Epithelial cell of proximal tubule (primary cell): Measurements from ENCODE around the gene MARCHF6. TPM values are rescaled to one million over a fixed set of nuclear protein-coding genes. Genes with fewer than 3 reads are reported as not detected.
"Not testable (repeated sequence)": the region's sequence is repeated elsewhere in the genome, so short reads cannot be mapped to it uniquely, and the experiment has no call there.

ENCODE experiments used
- DNase-seq: peaks from one replicate; pipeline ENCODE4 v3.0.0-alpha.2; 2011; ENCODE audit warnings: low read depth
- H3K4me3 ChIP-seq: 2 replicates; pipeline ENCODE4 v1.5.1; 2011; ENCODE audit warnings: low read depth, mild to moderate bottlenecking, low read length
- total RNA-seq: library from RNA; depleted of rRNA; stranded (reverse); fragments of >200 nt; gene quantifications from 2 replicates; pipeline ENCODE4 v1.2.3, GENCODE V29; 2015
- TF ChIP-seq, protein P1 (sequence below): conservative IDR thresholded peaks from 2 replicates; pipeline ENCODE4 v1.5.1; 2012; ENCODE audit warnings: low read depth, mild to moderate bottlenecking, low read length

The MARCHF6 gene
- total RNA-seq, 1 donor from 2014 or later: 27.0 TPM

GRCh38 chr5:10374046-10375022 is 20.8 kb downstream of the MARCHF6 start:
- TF ChIP-seq, protein P1, sequence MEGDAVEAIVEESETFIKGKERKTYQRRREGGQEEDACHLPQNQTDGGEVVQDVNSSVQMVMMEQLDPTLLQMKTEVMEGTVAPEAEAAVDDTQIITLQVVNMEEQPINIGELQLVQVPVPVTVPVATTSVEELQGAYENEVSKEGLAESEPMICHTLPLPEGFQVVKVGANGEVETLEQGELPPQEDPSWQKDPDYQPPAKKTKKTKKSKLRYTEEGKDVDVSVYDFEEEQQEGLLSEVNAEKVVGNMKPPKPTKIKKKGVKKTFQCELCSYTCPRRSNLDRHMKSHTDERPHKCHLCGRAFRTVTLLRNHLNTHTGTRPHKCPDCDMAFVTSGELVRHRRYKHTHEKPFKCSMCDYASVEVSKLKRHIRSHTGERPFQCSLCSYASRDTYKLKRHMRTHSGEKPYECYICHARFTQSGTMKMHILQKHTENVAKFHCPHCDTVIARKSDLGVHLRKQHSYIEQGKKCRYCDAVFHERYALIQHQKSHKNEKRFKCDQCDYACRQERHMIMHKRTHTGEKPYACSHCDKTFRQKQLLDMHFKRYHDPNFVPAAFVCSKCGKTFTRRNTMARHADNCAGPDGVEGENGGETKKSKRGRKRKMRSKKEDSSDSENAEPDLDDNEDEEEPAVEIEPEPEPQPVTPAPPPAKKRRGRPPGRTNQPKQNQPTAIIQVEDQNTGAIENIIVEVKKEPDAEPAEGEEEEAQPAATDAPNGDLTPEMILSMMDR: no peak

GRCh38 chr5:10375146-10375545 is 21.7 kb downstream of the MARCHF6 start:
- not testable (repeated sequence) for H3K4me3 ChIP-seq, DNase-seq

More at GRCh38 chr5:10374046-10375022, 20.8 kb downstream of the MARCHF6 start:
- DNase-seq: no peak
- H3K4me3 ChIP-seq: no peak overlapping the region

GRCh38 chr5:10376544-10376943 is 23.0 kb downstream of the MARCHF6 start:
- DNase-seq: no peak
- H3K4me3 ChIP-seq: no peak overlapping the region
- TF ChIP-seq, protein P1: no peak

GRCh38 chr5:10377081-10377480 is 23.6 kb downstream of the MARCHF6 start:
- no peak overlapping the region for H3K4me3 ChIP-seq
- no peak for DNase-seq
- TF ChIP-seq, protein P1: no peak

DNA sequence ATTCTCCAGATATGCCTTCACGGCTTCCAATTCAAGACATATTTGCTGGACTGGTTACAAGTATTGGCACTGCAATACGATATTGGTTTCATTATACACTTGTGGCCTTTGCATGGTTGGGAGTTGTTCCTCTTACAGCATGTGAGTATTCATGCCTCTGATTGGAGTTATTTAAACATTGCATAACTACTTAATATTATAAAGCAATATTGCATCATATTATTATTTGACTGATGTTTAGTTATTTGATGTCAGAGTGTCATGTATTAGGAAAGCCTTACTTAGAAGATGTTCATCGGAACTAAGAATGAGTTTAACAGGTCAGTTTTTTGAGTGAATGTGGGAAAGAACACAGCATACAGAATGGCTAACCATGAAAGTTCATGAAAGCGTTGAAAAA is 28.3 kb downstream of the MARCHF6 start:
- DNase-seq: no peak
- no peak overlapping the region for H3K4me3 ChIP-seq
- TF ChIP-seq, protein P1: no peak

DNA sequence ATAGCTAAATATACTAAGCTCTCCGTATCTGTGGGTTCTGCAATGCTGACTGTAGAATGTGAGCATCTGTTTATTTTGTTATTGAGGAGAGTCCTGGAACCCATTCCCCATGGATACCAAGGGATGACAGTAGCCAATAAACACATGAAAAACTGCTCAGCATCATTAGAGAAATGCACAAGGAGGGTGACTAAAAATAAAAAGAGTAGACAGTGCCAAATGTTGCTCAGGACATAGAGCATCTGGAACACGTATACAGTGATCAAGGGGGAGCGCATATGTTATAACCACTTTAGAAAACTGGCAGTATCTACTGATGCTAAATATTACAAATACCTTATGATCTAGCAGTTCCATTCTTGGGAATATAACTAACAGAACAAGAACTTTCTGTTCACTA is 31.0 kb downstream of the MARCHF6 start:
- H3K4me3 ChIP-seq: no peak overlapping the region
- no peak for DNase-seq
- TF ChIP-seq, protein P1: no peak

DNA sequence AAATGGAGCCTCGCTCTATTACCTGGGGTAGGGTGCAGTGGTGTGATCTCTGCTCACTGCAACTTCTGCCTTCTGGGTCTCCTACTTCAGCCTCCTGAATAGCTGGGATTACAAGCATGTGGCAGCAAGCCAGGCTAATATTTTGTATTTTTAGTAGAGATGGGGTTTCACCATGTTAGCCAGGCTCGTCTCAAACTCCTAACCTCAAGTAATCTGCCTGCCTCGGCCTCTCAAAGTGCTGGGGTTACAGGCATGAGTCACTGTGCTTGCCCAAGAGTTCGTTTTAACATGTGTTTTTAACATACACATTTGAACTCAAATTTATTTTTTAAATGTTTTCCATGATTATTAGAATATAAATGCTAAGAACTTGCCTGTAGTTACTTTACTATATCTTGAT is 34.2 kb downstream of the MARCHF6 start:
- H3K4me3 ChIP-seq: no peak overlapping the region
- DNase-seq: no peak
- TF ChIP-seq, protein P1: no peak
